ENCODE results near the gene RPUSD2.

DNA sequence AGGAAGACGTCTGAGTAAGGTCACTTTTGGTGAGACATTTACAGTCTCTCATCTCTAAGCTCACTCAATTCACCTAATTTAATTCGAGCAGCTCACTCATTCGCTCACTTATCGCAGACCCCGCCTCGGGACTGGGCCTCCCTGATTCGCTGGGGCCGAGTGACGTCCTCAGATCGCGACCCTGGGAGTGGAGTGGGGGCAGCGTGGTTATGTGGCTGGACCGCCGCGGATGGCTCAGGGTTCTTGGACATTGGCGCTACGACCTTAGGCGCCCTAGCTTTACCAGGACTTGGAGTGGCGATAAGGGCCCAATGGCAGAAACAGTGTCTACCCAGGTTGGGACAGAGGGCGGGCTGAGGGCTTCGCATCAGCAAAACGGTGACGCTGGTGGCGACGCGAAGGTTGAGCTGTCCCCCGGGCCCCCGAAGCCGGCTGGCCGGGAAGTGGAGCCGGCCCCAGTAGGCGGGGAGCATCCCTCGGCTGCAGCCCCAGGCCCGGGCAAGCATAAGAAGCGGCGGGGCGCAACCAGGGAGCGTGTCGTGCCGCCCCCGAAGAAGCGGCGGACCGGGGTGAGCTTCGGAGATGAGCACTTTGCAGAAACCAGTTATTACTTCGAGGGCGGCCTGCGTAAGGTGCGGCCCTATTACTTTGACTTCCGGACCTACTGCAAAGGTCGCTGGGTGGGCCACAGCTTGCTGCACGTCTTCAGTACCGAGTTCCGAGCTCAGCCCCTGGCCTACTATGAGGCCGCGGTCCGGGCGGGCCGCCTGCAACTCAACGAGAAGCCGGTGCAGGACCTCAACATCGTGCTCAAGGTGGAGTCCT is at the start of gene RPUSD2:
- TF ChIP-seq, protein P1, sequence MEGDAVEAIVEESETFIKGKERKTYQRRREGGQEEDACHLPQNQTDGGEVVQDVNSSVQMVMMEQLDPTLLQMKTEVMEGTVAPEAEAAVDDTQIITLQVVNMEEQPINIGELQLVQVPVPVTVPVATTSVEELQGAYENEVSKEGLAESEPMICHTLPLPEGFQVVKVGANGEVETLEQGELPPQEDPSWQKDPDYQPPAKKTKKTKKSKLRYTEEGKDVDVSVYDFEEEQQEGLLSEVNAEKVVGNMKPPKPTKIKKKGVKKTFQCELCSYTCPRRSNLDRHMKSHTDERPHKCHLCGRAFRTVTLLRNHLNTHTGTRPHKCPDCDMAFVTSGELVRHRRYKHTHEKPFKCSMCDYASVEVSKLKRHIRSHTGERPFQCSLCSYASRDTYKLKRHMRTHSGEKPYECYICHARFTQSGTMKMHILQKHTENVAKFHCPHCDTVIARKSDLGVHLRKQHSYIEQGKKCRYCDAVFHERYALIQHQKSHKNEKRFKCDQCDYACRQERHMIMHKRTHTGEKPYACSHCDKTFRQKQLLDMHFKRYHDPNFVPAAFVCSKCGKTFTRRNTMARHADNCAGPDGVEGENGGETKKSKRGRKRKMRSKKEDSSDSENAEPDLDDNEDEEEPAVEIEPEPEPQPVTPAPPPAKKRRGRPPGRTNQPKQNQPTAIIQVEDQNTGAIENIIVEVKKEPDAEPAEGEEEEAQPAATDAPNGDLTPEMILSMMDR (IDR thresholded peaks at IDR 0.05) = no peak
- TF ChIP-seq POLR2A (IDR thresholded peaks at IDR 0.05) = peak; percentile 49 to 75
